Germinal center (tissue), 1 donor: ENCODE results near the gene DNAH1.

Experiments used
- DNase-seq: peaks from one replicate; pipeline ENCODE4 v3.0.0; 2012; ENCODE audit warnings: mixed read lengths, low spot score

The DNAH1 gene

GRCh38 chr3:52435246-52436101 lies 119.4 kb downstream of the DNAH1 start:
- no peak for DNase-seq

- no peak for DNase-seq
These were observed 120.5 kb downstream of the DNAH1 start for GRCh38 chr3:52436500-52437149.

- DNase-seq, result no peak
These were observed 121.4 kb downstream of the DNAH1 start for GRCh38 chr3:52437326-52438103.

- DNase-seq, result no peak
These were observed 121.9 kb downstream of the DNAH1 start for GRCh38 chr3:52438104-52438376.

GRCh38 chr3:52438579-52439425 lies 122.7 kb downstream of the DNAH1 start:
- no peak for DNase-seq

- no peak for DNase-seq
These were observed 123.5 kb downstream of the DNAH1 start for GRCh38 chr3:52439426-52440248.

GRCh38 chr3:52440249-52440551 lies 124.1 kb downstream of the DNAH1 start:
- no peak for DNase-seq

- DNase-seq, result no peak
These were observed 124.6 kb downstream of the DNAH1 start for GRCh38 chr3:52440671-52441070.

- DNase-seq, result no peak
These were observed 125.1 kb downstream of the DNAH1 start for GRCh38 chr3:52441091-52441771.

GRCh38 chr3:52441772-52442332 lies 125.7 kb downstream of the DNAH1 start:
- no peak for DNase-seq

- DNase-seq, result no peak
These were observed 126.5 kb downstream of the DNAH1 start for GRCh38 chr3:52442409-52443267.

- DNase-seq, result no peak
These were observed 127.1 kb downstream of the DNAH1 start for GRCh38 chr3:52443268-52443610.

GRCh38 chr3:52443791-52444687 lies 127.9 kb downstream of the DNAH1 start:
- DNase-seq, result no peak

GRCh38 chr3:52444860-52445793 lies 129.0 kb downstream of the DNAH1 start, which contains the start of gene SEMA3G:
TSS of gene SEMA3G (minus strand) at chr3:52445103. CDS start at chr3:52445027, 76 bp downstream.
- DNase-seq, result peak; percentile 77

GRCh38 chr3:52446042-52446441 lies 129.9 kb downstream of the DNAH1 start:
- no peak for DNase-seq

- peak; percentile 80 for DNase-seq
These were observed 130.8 kb downstream of the DNAH1 start for GRCh38 chr3:52446631-52447511.
